H9 (cell line): ENCODE measurements around the gene CBX1. TPM values are rescaled to one million over a fixed set of nuclear protein-coding genes. Genes with fewer than 3 reads are reported as not detected.

Experiments used
- DNase-seq: peaks from one replicate; pipeline ENCODE4 v3.0.0-alpha.2; 2017
- H2AFZ ChIP-seq: one replicate; pipeline ENCODE4 v1.6.1; 2013; ENCODE audit warnings: mild to moderate bottlenecking, low read length, control low read depth, moderate library complexity
- H2AK5ac ChIP-seq: 2 replicates; pipeline ENCODE4 v1.6.1; 2013; ENCODE audit warnings: low read length, control low read depth, mixed read lengths; ENCODE audit not compliant: insufficient read length
- H2BK120ac ChIP-seq: one replicate; pipeline ENCODE4 v1.6.1; 2013; ENCODE audit warnings: low read depth, mild to moderate bottlenecking, low read length, control low read depth, inconsistent platforms; ENCODE audit not compliant: poor library complexity, severe bottlenecking
- H2BK12ac ChIP-seq: 2 replicates; pipeline ENCODE4 v1.6.1; 2013; ENCODE audit warnings: low read length, control low read depth, mixed read lengths, low read depth; ENCODE audit not compliant: insufficient read length
- H2BK15ac ChIP-seq: 2 replicates; pipeline ENCODE4 v1.6.1; 2013; ENCODE audit warnings: low read depth, low read length, control low read depth
- H2BK20ac ChIP-seq: one replicate; pipeline ENCODE4 v1.6.1; 2013; ENCODE audit warnings: low read depth, mild to moderate bottlenecking, low read length, control low read depth, inconsistent platforms; ENCODE audit not compliant: poor library complexity, severe bottlenecking
- H2BK5ac ChIP-seq: 2 replicates; pipeline ENCODE4 v1.6.1; 2013; ENCODE audit warnings: low read length, control low read depth, mixed read lengths; ENCODE audit not compliant: insufficient read length
- H3K14ac ChIP-seq: 2 replicates; pipeline ENCODE4 v1.6.1; 2013; ENCODE audit warnings: low read length, control low read depth; ENCODE audit not compliant: insufficient read depth
- H3K18ac ChIP-seq: 2 replicates; pipeline ENCODE4 v1.6.1; 2013; ENCODE audit warnings: low read depth, mild to moderate bottlenecking, mixed read lengths, low read length, control low read depth; ENCODE audit not compliant: insufficient read length
- H3K23ac ChIP-seq: 2 replicates; pipeline ENCODE4 v1.6.1; 2013; ENCODE audit warnings: low read length, control low read depth, mixed read lengths, low read depth; ENCODE audit not compliant: insufficient read length
- H3K23me2 ChIP-seq: 2 replicates; pipeline ENCODE4 v1.6.1; 2013; ENCODE audit warnings: low read depth, mild to moderate bottlenecking, mixed read lengths, low read length, control low read depth; ENCODE audit not compliant: insufficient read length, poor library complexity, severe bottlenecking
- H3K27ac ChIP-seq: 2 replicates; pipeline ENCODE4 v1.5.1; 2013; ENCODE audit warnings: low read length, control low read depth, mixed read lengths, low read depth; ENCODE audit not compliant: insufficient read length
- H3K27me3 ChIP-seq: 2 replicates; pipeline ENCODE4 v1.6.1; 2013; ENCODE audit warnings: low read length, control low read depth, inconsistent platforms; ENCODE audit not compliant: insufficient read depth
- H3K4ac ChIP-seq: 2 replicates; pipeline ENCODE4 v1.6.1; 2013; ENCODE audit warnings: low read depth, mild to moderate bottlenecking, control low read depth, inconsistent platforms, low read length, moderate library complexity
- H3K4me1 ChIP-seq: 2 replicates; pipeline ENCODE4 v1.6.1; 2013; ENCODE audit warnings: low read length, control low read depth, inconsistent platforms; ENCODE audit not compliant: insufficient read depth
- H3K4me2 ChIP-seq: 2 replicates; pipeline ENCODE4 v1.6.1; 2013; ENCODE audit warnings: low read length, control low read depth, mixed read lengths; ENCODE audit not compliant: insufficient read length, insufficient read depth
- H3K56ac ChIP-seq: 2 replicates; pipeline ENCODE4 v1.6.1; 2013; ENCODE audit warnings: low read depth, mild to moderate bottlenecking, mixed read lengths, low read length, control low read depth; ENCODE audit not compliant: insufficient read length
- H3K79me1 ChIP-seq: 2 replicates; pipeline ENCODE4 v1.6.1; 2013; ENCODE audit warnings: low read depth, mild to moderate bottlenecking, moderate library complexity, low read length, control low read depth, inconsistent platforms; ENCODE audit not compliant: insufficient read depth, poor library complexity, severe bottlenecking
- H3K79me2 ChIP-seq: 2 replicates; pipeline ENCODE4 v1.6.1; 2013; ENCODE audit warnings: low read length, control low read depth, inconsistent platforms; ENCODE audit not compliant: insufficient read depth
- H3K9ac ChIP-seq: 2 replicates; pipeline ENCODE4 v1.6.1; 2013; ENCODE audit warnings: low read length, control low read depth, mixed read lengths; ENCODE audit not compliant: insufficient read length; ENCODE audit errors: extremely low read depth
- H3K9me3 ChIP-seq: one replicate; pipeline ENCODE4 v1.6.1; 2013; ENCODE audit warnings: low read depth, low read length, inconsistent platforms; ENCODE audit not compliant: control insufficient read depth
- H3T11ph ChIP-seq: one replicate; pipeline ENCODE4 v1.6.1; 2013; ENCODE audit warnings: mild to moderate bottlenecking, low read length, control low read depth, inconsistent platforms
- H4K20me1 ChIP-seq: one replicate; pipeline ENCODE4 v1.6.1; 2013; ENCODE audit not compliant: control insufficient read depth, insufficient read length, insufficient read depth
- H4K5ac ChIP-seq: 2 replicates; pipeline ENCODE4 v1.6.1; 2013; ENCODE audit warnings: low read depth, mild to moderate bottlenecking, mixed read lengths, low read length, control low read depth; ENCODE audit not compliant: insufficient read length
- H4K8ac ChIP-seq: replicated peaks from 2 replicates; pipeline ENCODE4 v1.6.1; 2013; ENCODE audit warnings: low read length, control low read depth, mixed read lengths, low read depth; ENCODE audit not compliant: insufficient read length
- H4K91ac ChIP-seq: 2 replicates; pipeline ENCODE4 v1.6.1; 2013; ENCODE audit warnings: low read depth, mild to moderate bottlenecking, moderate library complexity, mixed read lengths, low read length, control low read depth; ENCODE audit not compliant: insufficient read length
- H3K27ac Mint-ChIP-seq, 3 experiments: 2 replicates in 2 of 3; 3 replicates in 1 of 3; pipeline ENCODE4 v1.8.0; 2020 to 2021; ENCODE audit warnings: mixed read lengths in 3 of 3, mild to moderate bottlenecking in 1 of 3, moderate library complexity in 1 of 3
- H3K27me3 Mint-ChIP-seq: 2 replicates; pipeline ENCODE4 v1.8.0; 2021; ENCODE audit warnings: low read depth, mild to moderate bottlenecking, moderate library complexity, mixed read lengths
- H3K36me3 Mint-ChIP-seq, 3 experiments: 2 replicates in 2 of 3; 3 replicates in 1 of 3; pipeline ENCODE4 v1.8.0; 2020 to 2021; ENCODE audit warnings: low read depth in 3 of 3, mixed read lengths in 3 of 3; ENCODE audit not compliant: insufficient read depth in 1 of 3
- H3K4me1 Mint-ChIP-seq, 2 experiments: 2 replicates each; pipeline ENCODE4 v1.8.0; 2020; ENCODE audit warnings: mixed read lengths in 2 of 2
- H3K4me3 Mint-ChIP-seq, 2 experiments: 2 replicates in 1 of 2; 3 replicates in 1 of 2; pipeline ENCODE4 v1.8.0; 2020 to 2021; ENCODE audit warnings: mild to moderate bottlenecking in 2 of 2, mixed read lengths in 2 of 2, moderate library complexity in 1 of 2
- H3K9me3 Mint-ChIP-seq, 2 experiments: 2 replicates in 1 of 2; 3 replicates in 1 of 2; pipeline ENCODE4 v1.8.0; 2020; ENCODE audit warnings: mild to moderate bottlenecking in 2 of 2, mixed read lengths in 2 of 2, moderate library complexity in 1 of 2
- CTCF ChIP-seq: fragments of 200-600 bp; sonication (generic); conservative IDR thresholded peaks from 3 replicates; pipeline ENCODE4 v1.8.0; 2021; ENCODE audit warnings: antibody characterized with exemption, mild to moderate bottlenecking
- WGBS: extraction: QIAGEN DNeasy Blood & Tissue Kit; methylation state at CpG from one replicate; pipeline ENCODE4 v1.1.7; 2013; ENCODE audit warnings: missing lambda C conversion rate, low lambda C conversion rate, mixed read lengths; ENCODE audit not compliant: insufficient read length; ENCODE audit errors: extremely low coverage; 5-methylcytosine and 5-hydroxymethylcytosine counted together
- total RNA-seq: library from RNA; stranded (reverse); gene quantifications from 2 replicates; pipeline ENCODE4 v1.2.1, GENCODE V29; 2021

CBX1 gene
- total RNA-seq, 1 experiment from 2014 or later = 155 TPM

GRCh38 chr17:48066656-48067055, 34.6 kb downstream of the CBX1 start:
- Histone ChIP-seq H2BK12ac (no peak overlapping the region), H3K18ac (no peak overlapping the region), H4K5ac (no peak overlapping the region), H3K56ac (no peak overlapping the region), H2BK15ac (no peak overlapping the region), H4K8ac (no peak overlapping the region), H2AFZ (no peak overlapping the region), H3K4ac (no peak overlapping the region), H3K14ac (no peak overlapping the region), H3K9me3 (no peaks in the 10 kb centered on the region), H3K4me1 (no peaks in the 10 kb centered on the region), H4K20me1 (no peaks in the 10 kb centered on the region), H3K23ac (no peak overlapping the region), H3K79me1 (no peaks in the 10 kb centered on the region), H3T11ph (no peak overlapping the region), H4K91ac (no peak overlapping the region), H3K27ac (no peak overlapping the region), H3K23me2 (no peaks in the 10 kb centered on the region), H2BK5ac (no peak overlapping the region), H3K9ac (no peak overlapping the region), H3K4me2 (no peak overlapping the region), H2BK120ac (no peak overlapping the region), H3K79me2 (no peaks in the 10 kb centered on the region), H3K27me3 (no peaks in the 10 kb centered on the region), H2AK5ac (no peak overlapping the region), H2BK20ac (no peak overlapping the region)
- H3K27ac Mint-ChIP-seq = peak overlapping the region in 1 of 3 experiments; percentile 76; a peak in 2 of 7 replicates
- no CpG with 5 or more reads among the region's 1 CpG for WGBS
- no peaks in the 10 kb centered on the region for H3K9me3 Mint-ChIP-seq
- no peak overlapping the region for H3K4me3 Mint-ChIP-seq
- DNase-seq = no peak
- H3K36me3 Mint-ChIP-seq = peaks cover 16 to 84% (median 57%) of the 10 kb centered on the region in 3 experiments
- TF ChIP-seq CTCF = peak; percentile 37
- H3K27me3 Mint-ChIP-seq = no peaks in the 10 kb centered on the region; the same call in 1 of the 2 replicates
- H3K4me1 Mint-ChIP-seq = peaks cover 11 to 13% of the 10 kb centered on the region in 2 experiments
